Measurements from ENCODE around the gene AHRR.
"Not testable (repeated sequence)": the region's sequence is repeated elsewhere in the genome, so short reads cannot be mapped to it uniquely, and the experiment has no call there.

Gene AHRR

GRCh38 chr5:321230-321725 is at the start of gene AHRR:
AHRR (plus strand) TSS chr5:321714; CDS start chr5:343903, 22,189 bp downstream.
- ATAC-seq (replicated peaks; ENCODE audit: extremely low read depth, poor library complexity, severe bottlenecking): peak; percentile 36
- Mint-ChIP-seq H3K27ac (ENCODE audit: low read depth) (peak within 1 kb of the TSS; percentile 62), H3K9me3 (no peaks in the 10 kb centered on the region), H3K36me3 (ENCODE audit: insufficient read depth) (peaks cover 4% of the 10 kb centered on the region), H3K4me1 (peaks cover 5% of the 10 kb centered on the region), H3K27me3 (peaks cover 41% of the 10 kb centered on the region), H3K4me3 (peak within 1 kb of the TSS; percentile 67)
- no peak for DNase-seq (ENCODE audit: low spot score in 2 of 2)

DNA sequence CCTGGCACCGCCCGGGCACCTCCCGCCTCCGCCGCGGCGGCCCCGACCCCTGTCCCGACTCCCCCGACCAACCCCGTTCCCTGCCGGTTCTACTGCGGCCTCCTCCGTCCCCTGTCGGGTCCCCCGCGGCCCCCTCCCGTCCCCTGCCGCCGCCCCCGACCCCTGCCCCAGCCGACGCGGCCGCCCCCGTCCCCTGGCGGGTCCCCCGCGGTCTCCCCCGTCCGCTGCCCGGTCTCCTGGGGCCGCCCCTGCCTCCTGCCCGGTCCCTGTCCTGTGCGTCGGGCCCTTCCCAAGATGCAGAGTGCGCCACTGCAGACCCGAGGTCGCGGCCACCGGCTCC is 49.7 kb upstream of the AHRR start:
- not testable (repeated sequence) for H3K27me3 Mint-ChIP-seq; DNase-seq (ENCODE audit: low spot score in 2 of 2); H3K9me3 Mint-ChIP-seq
- ATAC-seq (replicated peaks; ENCODE audit: extremely low read depth, poor library complexity, severe bottlenecking): peak; percentile 1
- Mint-ChIP-seq H3K4me3 (peak overlapping the region; percentile 94), H3K27ac (ENCODE audit: low read depth) (peak overlapping the region; percentile 92), H3K36me3 (ENCODE audit: insufficient read depth) (peaks cover 33% of the 10 kb centered on the region), H3K4me1 (peaks cover 27% of the 10 kb centered on the region)

GRCh38 chr5:273091-273490 is 48.4 kb upstream of the AHRR start:
- peak overlapping the region; percentile 94 for H3K4me3 Mint-ChIP-seq
- H3K27me3 Mint-ChIP-seq; ATAC-seq (replicated peaks; ENCODE audit: extremely low read depth, poor library complexity, severe bottlenecking): not testable (repeated sequence)

GRCh38 chr5:273491-273890 is 48.0 kb upstream of the AHRR start:
- H3K9me3 Mint-ChIP-seq; ATAC-seq (replicated peaks; ENCODE audit: extremely low read depth, poor library complexity, severe bottlenecking); DNase-seq (ENCODE audit: low spot score in 2 of 2); H3K27me3 Mint-ChIP-seq: not testable (repeated sequence)
- peak overlapping the region; percentile 65 for H3K27ac Mint-ChIP-seq (ENCODE audit: low read depth)
- peaks cover 30% of the 10 kb centered on the region for H3K4me1 Mint-ChIP-seq
- peak overlapping the region; percentile 94 for H3K4me3 Mint-ChIP-seq
- peaks cover 34% of the 10 kb centered on the region for H3K36me3 Mint-ChIP-seq (ENCODE audit: insufficient read depth)

More at GRCh38 chr5:273091-273490, 48.4 kb upstream of the AHRR start:
- H3K9me3 Mint-ChIP-seq; DNase-seq (ENCODE audit: low spot score in 2 of 2): not testable (repeated sequence)
- peaks cover 33% of the 10 kb centered on the region for H3K36me3 Mint-ChIP-seq (ENCODE audit: insufficient read depth)
- peaks cover 27% of the 10 kb centered on the region for H3K4me1 Mint-ChIP-seq
- peak overlapping the region; percentile 65 for H3K27ac Mint-ChIP-seq (ENCODE audit: low read depth)

GRCh38 chr5:274346-274745 is 47.2 kb upstream of the AHRR start:
- not testable (repeated sequence) for H3K9me3 Mint-ChIP-seq; ATAC-seq (replicated peaks; ENCODE audit: extremely low read depth, poor library complexity, severe bottlenecking); H3K27me3 Mint-ChIP-seq; DNase-seq (ENCODE audit: low spot score in 2 of 2); H3K4me3 Mint-ChIP-seq; H3K27ac Mint-ChIP-seq (ENCODE audit: low read depth)
- peaks cover 38% of the 10 kb centered on the region for H3K36me3 Mint-ChIP-seq (ENCODE audit: insufficient read depth)
- H3K4me1 Mint-ChIP-seq: peaks cover 35% of the 10 kb centered on the region

GRCh38 chr5:278646-279045 is 42.9 kb upstream of the AHRR start:
- no peaks in the 10 kb centered on the region for H3K9me3 Mint-ChIP-seq

DNA sequence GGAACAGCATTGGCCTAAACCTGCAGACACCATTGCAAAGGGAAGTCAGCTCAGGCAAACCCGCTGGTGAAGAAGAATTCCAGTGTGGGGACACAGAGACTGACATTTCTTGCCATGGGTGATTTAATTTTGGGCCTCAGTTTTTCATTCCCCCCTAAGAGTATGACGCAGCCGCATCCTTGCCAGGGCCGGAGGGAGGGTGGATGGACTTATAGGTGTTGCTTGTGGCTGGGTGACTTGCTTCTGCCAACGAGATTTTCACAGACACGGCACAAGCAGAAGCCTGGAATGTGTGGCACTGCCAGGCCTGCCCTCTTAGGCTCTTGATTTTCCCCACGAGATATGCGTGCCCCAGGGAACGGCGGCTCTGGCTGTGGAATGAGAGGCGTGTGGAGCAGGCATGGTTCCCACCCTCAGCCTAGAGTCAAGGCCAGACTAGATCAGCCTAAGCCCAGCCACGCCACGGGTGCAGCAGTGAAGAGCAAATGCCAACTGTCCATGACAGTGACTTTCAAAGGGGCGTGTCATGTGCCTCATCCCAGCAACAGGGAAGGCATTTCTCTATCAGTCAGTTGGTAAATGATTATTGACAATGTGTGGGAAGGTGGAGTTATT is 42.4 kb upstream of the AHRR start:
- H3K4me1 Mint-ChIP-seq: peaks cover 56% of the 10 kb centered on the region

More at GRCh38 chr5:278646-279045, 42.9 kb upstream of the AHRR start:
- Mint-ChIP-seq H3K4me3 (no peak overlapping the region), H3K4me1 (peaks cover 54% of the 10 kb centered on the region), H3K27ac (ENCODE audit: low read depth) (no peak overlapping the region), H3K36me3 (ENCODE audit: insufficient read depth) (peaks cover 26% of the 10 kb centered on the region), H3K27me3 (no peaks in the 10 kb centered on the region)
- DNase-seq (ENCODE audit: low spot score in 2 of 2): no peak
- no peak for ATAC-seq (replicated peaks; ENCODE audit: extremely low read depth, poor library complexity, severe bottlenecking)

GRCh38 chr5:285991-286557 is 35.4 kb upstream of the AHRR start:
- Mint-ChIP-seq H3K27me3 (no peaks in the 10 kb centered on the region), H3K36me3 (ENCODE audit: insufficient read depth) (peaks cover 19% of the 10 kb centered on the region), H3K27ac (ENCODE audit: low read depth) (peak overlapping the region; percentile 26), H3K4me1 (peaks cover 56% of the 10 kb centered on the region), H3K9me3 (no peaks in the 10 kb centered on the region), H3K4me3 (no peak overlapping the region)
- ATAC-seq (replicated peaks; ENCODE audit: extremely low read depth, poor library complexity, severe bottlenecking): no peak
- DNase-seq (ENCODE audit: low spot score in 2 of 2): no peak

More for the DNA sequence above, 42.4 kb upstream of the AHRR start:
- not testable (repeated sequence) for DNase-seq (ENCODE audit: low spot score in 2 of 2); H3K27me3 Mint-ChIP-seq; H3K4me3 Mint-ChIP-seq; H3K9me3 Mint-ChIP-seq; ATAC-seq (replicated peaks; ENCODE audit: extremely low read depth, poor library complexity, severe bottlenecking)
- Mint-ChIP-seq H3K36me3 (ENCODE audit: insufficient read depth) (peaks cover 23% of the 10 kb centered on the region), H3K27ac (ENCODE audit: low read depth) (peak overlapping the region; percentile 20)

DNA sequence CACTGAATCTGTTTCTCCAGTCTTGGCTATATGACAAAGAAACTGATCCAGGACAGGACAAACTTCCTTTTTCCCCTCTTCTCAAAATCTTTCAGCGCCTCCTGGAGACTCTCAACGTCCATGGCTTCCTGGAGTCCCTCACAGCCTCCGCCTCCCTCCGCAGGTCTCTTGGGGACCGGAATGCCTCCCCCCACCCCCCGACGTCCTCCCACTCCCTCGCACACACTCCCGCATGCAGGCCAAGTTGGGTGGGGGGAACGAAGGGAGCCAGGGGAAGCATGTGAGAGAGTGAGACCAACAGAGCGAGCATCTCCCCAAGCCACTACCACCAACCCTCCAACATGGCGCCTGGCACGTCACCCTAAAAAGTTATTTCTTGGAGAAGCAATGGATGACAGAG is 31.3 kb upstream of the AHRR start:
- not testable (repeated sequence) for H3K27ac Mint-ChIP-seq (ENCODE audit: low read depth); H3K9me3 Mint-ChIP-seq; H3K27me3 Mint-ChIP-seq; H3K4me3 Mint-ChIP-seq; ATAC-seq (replicated peaks; ENCODE audit: extremely low read depth, poor library complexity, severe bottlenecking); DNase-seq (ENCODE audit: low spot score in 2 of 2)
- Mint-ChIP-seq H3K4me1 (peaks cover 39% of the 10 kb centered on the region), H3K36me3 (ENCODE audit: insufficient read depth) (peaks cover 17% of the 10 kb centered on the region)

DNA sequence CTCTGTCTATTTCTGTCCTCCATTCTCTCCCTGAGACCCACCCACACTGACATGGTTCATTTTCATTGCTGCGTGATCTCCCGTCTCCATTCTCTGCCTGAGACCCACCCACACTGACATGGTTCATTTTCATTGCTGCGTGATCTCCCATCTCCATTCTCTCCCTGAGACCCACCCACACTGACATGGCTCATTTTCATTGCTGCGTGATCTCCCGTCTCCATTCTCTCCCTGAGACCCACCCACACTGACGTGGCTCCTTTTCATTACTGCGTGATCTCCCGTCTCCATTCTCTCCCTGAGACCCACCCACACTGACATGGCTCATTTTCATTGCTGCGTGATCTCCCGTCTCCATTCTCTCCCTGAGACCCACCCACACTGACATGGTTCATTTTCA is 30.2 kb upstream of the AHRR start:
- not testable (repeated sequence) for H3K4me3 Mint-ChIP-seq; H3K27ac Mint-ChIP-seq (ENCODE audit: low read depth); H3K27me3 Mint-ChIP-seq; ATAC-seq (replicated peaks; ENCODE audit: extremely low read depth, poor library complexity, severe bottlenecking); H3K9me3 Mint-ChIP-seq; DNase-seq (ENCODE audit: low spot score in 2 of 2)
- Mint-ChIP-seq H3K4me1 (peaks cover 31% of the 10 kb centered on the region), H3K36me3 (ENCODE audit: insufficient read depth) (peaks cover 11% of the 10 kb centered on the region)

- peaks cover 41% of the 10 kb centered on the region for H3K4me1 Mint-ChIP-seq
- not testable (repeated sequence) for H3K9me3 Mint-ChIP-seq; H3K4me3 Mint-ChIP-seq; H3K27me3 Mint-ChIP-seq; DNase-seq (ENCODE audit: low spot score in 2 of 2); ATAC-seq (replicated peaks; ENCODE audit: extremely low read depth, poor library complexity, severe bottlenecking); H3K36me3 Mint-ChIP-seq (ENCODE audit: insufficient read depth); H3K27ac Mint-ChIP-seq (ENCODE audit: low read depth)
Measured at GRCh38 chr5:294788-295187, 26.7 kb upstream of the AHRR start.

- H3K36me3 Mint-ChIP-seq (ENCODE audit: insufficient read depth); H3K9me3 Mint-ChIP-seq; H3K27me3 Mint-ChIP-seq; DNase-seq (ENCODE audit: low spot score in 2 of 2); H3K27ac Mint-ChIP-seq (ENCODE audit: low read depth); ATAC-seq (replicated peaks; ENCODE audit: extremely low read depth, poor library complexity, severe bottlenecking): not testable (repeated sequence)
- Mint-ChIP-seq H3K4me3 (peak overlapping the region; percentile 48), H3K4me1 (peaks cover 42% of the 10 kb centered on the region)
Measured at GRCh38 chr5:296207-296606, 25.3 kb upstream of the AHRR start.

GRCh38 chr5:296954-297353 is 24.6 kb upstream of the AHRR start:
- Mint-ChIP-seq H3K4me3 (peak overlapping the region; percentile 48), H3K4me1 (peaks cover 42% of the 10 kb centered on the region)
- not testable (repeated sequence) for H3K27me3 Mint-ChIP-seq; DNase-seq (ENCODE audit: low spot score in 2 of 2); H3K9me3 Mint-ChIP-seq; H3K27ac Mint-ChIP-seq (ENCODE audit: low read depth); H3K36me3 Mint-ChIP-seq (ENCODE audit: insufficient read depth)
- ATAC-seq (replicated peaks; ENCODE audit: extremely low read depth, poor library complexity, severe bottlenecking): peak; percentile 65
